Activated CD4-positive, CD25-positive, alpha-beta regulatory T cell treated with anti-CD3 and anti-CD28 coated beads, Interleukin-2, amount 50 U/mL, for 16 hours (primary cell): ENCODE data around the gene FRAT1.

Source experiments
- DNase-seq: peaks from one replicate; pipeline ENCODE4 v3.0.0-alpha.2; 2020; ENCODE audit warnings: low read depth, low spot score

FRAT1 gene

GRCh38 chr10:97365761-97366351, 46.8 kb downstream of the FRAT1 start:
- DNase-seq: no peak

- DNase-seq: no peak
Observed at GRCh38 chr10:97366572-97366971, 47.5 kb downstream of the FRAT1 start.

DNA sequence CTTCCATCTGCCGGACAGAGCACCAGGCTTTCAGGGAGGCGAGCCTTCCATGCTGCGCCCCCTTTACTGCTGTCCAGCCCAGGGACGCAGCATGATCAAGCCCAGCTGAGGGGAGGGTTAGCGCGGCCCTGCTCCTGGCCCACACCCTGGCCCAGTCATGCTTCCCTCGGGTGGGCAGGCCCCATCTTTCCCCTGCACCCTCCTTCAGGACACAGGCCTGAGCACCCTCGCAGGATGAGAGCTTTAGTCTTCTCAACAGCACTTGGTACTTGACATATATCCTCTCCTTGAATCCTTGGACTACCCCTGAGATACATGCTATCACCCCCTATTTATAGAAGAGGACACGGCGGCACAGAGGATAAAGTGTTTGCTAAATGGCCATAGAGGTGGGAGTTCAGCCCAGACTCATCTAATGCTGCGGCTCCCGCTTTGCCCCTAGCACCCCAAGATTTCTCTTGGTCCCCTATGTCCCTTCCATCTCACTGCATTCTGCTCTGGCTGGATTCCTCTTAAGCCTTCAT, 48.1 kb downstream of the FRAT1 start:
- no peak for DNase-seq
